Glutamatergic neuron (in vitro differentiated cells): ENCODE measurements around the gene SLC29A3. TPM values are rescaled to one million over a fixed set of nuclear protein-coding genes. Genes with fewer than 3 reads are reported as not detected.

Experiments used
- DNase-seq: peaks from one replicate; pipeline ENCODE4 v3.0.0; 2022
- H3K27ac Mint-ChIP-seq: one replicate; pipeline ENCODE4 v1.8.0; 2020; ENCODE audit warnings: mild to moderate bottlenecking, mixed read lengths, inconsistent platforms; ENCODE audit not compliant: unreplicated experiment
- H3K27me3 Mint-ChIP-seq: one replicate; pipeline ENCODE4 v1.8.0; 2020; ENCODE audit warnings: mild to moderate bottlenecking, moderate library complexity, mixed read lengths, inconsistent platforms; ENCODE audit not compliant: unreplicated experiment
- H3K36me3 Mint-ChIP-seq: one replicate; pipeline ENCODE4 v1.8.0; 2020; ENCODE audit warnings: mild to moderate bottlenecking, mixed read lengths, inconsistent platforms; ENCODE audit not compliant: unreplicated experiment
- H3K4me1 Mint-ChIP-seq: one replicate; pipeline ENCODE4 v1.8.0; 2020; ENCODE audit warnings: mild to moderate bottlenecking, low read depth, mixed read lengths, inconsistent platforms; ENCODE audit not compliant: unreplicated experiment
- H3K4me3 Mint-ChIP-seq: one replicate; pipeline ENCODE4 v1.8.0; 2020; ENCODE audit warnings: mild to moderate bottlenecking, mixed read lengths, inconsistent platforms; ENCODE audit not compliant: unreplicated experiment
- H3K9me3 Mint-ChIP-seq: one replicate; pipeline ENCODE4 v1.8.0; 2020; ENCODE audit warnings: mild to moderate bottlenecking, moderate library complexity, mixed read lengths, inconsistent platforms; ENCODE audit not compliant: unreplicated experiment
- total RNA-seq: library from RNA; stranded (reverse); fragmentation: NEBNext Ultra II Directional; extraction: Animal tissue kit (Norgen Biotek cat#: 25700); gene quantifications from one replicate; pipeline ENCODE4 v1.2.1, GENCODE V29; 2021; ENCODE audit not compliant: unreplicated experiment
- TF ChIP-seq, protein P1 (sequence below): fragments of 200-600 bp; sonication (generic); IDR thresholded peaks from one replicate; pipeline ENCODE4 v1.5.0; 2021; ENCODE audit not compliant: partially characterized antibody, unreplicated experiment

SLC29A3 gene
- total RNA-seq, 1 donor from 2014 or later = 7.8 TPM

DNA sequence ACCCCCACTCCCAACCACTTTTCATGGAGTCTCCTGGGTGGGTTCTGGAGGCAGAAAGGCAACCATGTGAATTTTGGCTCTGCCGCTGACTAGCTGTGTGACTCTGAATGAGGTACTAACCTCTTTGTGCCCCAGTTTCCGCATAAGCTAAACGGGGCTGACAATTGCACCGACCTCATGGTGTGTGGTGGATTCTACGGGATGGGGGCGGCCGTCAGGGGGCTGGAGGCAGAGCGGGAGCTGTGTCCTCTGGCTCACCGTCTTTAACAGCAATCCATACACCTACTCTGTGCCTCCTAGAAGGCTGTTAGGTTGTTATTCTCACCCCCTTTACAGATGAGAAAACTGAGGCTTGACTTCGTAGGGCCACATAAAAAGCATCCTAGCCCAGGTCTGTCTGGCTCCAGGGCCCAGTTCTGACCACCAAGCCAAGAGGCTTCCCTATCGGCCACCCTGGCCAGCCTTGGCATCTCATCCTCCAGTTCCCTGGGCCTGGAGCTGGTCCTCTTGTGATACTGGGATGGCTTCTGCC is 4.3 kb upstream of the SLC29A3 start:
- no peak for DNase-seq
- TF ChIP-seq, protein P1, sequence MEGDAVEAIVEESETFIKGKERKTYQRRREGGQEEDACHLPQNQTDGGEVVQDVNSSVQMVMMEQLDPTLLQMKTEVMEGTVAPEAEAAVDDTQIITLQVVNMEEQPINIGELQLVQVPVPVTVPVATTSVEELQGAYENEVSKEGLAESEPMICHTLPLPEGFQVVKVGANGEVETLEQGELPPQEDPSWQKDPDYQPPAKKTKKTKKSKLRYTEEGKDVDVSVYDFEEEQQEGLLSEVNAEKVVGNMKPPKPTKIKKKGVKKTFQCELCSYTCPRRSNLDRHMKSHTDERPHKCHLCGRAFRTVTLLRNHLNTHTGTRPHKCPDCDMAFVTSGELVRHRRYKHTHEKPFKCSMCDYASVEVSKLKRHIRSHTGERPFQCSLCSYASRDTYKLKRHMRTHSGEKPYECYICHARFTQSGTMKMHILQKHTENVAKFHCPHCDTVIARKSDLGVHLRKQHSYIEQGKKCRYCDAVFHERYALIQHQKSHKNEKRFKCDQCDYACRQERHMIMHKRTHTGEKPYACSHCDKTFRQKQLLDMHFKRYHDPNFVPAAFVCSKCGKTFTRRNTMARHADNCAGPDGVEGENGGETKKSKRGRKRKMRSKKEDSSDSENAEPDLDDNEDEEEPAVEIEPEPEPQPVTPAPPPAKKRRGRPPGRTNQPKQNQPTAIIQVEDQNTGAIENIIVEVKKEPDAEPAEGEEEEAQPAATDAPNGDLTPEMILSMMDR = no peak
- Mint-ChIP-seq H3K36me3 (no peaks in the 10 kb centered on the region), H3K4me1 (peaks cover 18% of the 10 kb centered on the region), H3K9me3 (no peaks in the 10 kb centered on the region), H3K4me3 (no peak overlapping the region), H3K27ac (no peak overlapping the region), H3K27me3 (no peaks in the 10 kb centered on the region)

- Mint-ChIP-seq H3K27ac (no peak overlapping the region), H3K4me3 (no peak overlapping the region)
- no peak for DNase-seq
These were observed 2.8 kb upstream of the SLC29A3 start for GRCh38 chr10:71316056-71316785.

GRCh38 chr10:71316786-71317160 is 2.3 kb upstream of the SLC29A3 start:
- Mint-ChIP-seq H3K36me3 (no peaks in the 10 kb centered on the region), H3K9me3 (no peaks in the 10 kb centered on the region), H3K4me3 (no peak overlapping the region), H3K27me3 (no peaks in the 10 kb centered on the region), H3K27ac (peak overlapping the region; percentile 35), H3K4me1 (peaks cover 18% of the 10 kb centered on the region)
- TF ChIP-seq, protein P1 = no peak
- no peak for DNase-seq

More at GRCh38 chr10:71316056-71316785, 2.8 kb upstream of the SLC29A3 start:
- Mint-ChIP-seq H3K27me3 (no peaks in the 10 kb centered on the region), H3K4me1 (peaks cover 18% of the 10 kb centered on the region), H3K9me3 (no peaks in the 10 kb centered on the region), H3K36me3 (no peaks in the 10 kb centered on the region)
- TF ChIP-seq, protein P1 = no peak

DNA sequence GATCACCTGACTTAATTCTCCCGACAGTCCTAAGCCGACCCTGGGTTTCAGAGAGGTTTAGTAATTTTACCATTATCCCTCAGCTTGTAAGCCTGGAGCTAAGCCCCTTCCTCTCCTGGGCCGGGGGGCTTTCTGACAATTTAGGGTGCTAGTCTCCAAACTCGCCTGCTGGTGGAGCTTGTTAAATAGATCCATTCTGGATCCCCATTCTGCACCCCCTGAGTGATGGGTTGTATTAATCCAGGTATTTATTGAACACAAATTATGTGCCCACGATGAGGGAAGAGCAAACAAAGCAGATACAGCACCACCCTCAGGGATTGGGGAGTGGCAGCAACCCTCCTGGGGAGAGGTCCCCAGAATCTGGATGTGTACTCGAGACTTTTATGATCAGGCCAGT is 1.3 kb upstream of the SLC29A3 start:
- Mint-ChIP-seq H3K27me3 (no peaks in the 10 kb centered on the region), H3K9me3 (no peaks in the 10 kb centered on the region), H3K4me1 (peaks cover 18% of the 10 kb centered on the region), H3K4me3 (peak overlapping the region; percentile 65), H3K27ac (no peak overlapping the region), H3K36me3 (no peaks in the 10 kb centered on the region)
- DNase-seq = no peak
- TF ChIP-seq, protein P1 = no peak

- H3K36me3 Mint-ChIP-seq = no peaks in the 10 kb centered on the region
- H3K4me1 Mint-ChIP-seq = peaks cover 9% of the 10 kb centered on the region
- H3K27me3 Mint-ChIP-seq = no peaks in the 10 kb centered on the region
- peak overlapping the region; percentile 97 for H3K4me3 Mint-ChIP-seq
- H3K9me3 Mint-ChIP-seq = no peaks in the 10 kb centered on the region
- peak overlapping the region; percentile 98 for H3K27ac Mint-ChIP-seq
- no peak for DNase-seq
- TF ChIP-seq, protein P1 = no peak
These were observed 837 bp downstream of the SLC29A3 start for GRCh38 chr10:71319800-71320392.
